IMR-90 (cell line): ENCODE results near the gene FGFRL1. TPM values are rescaled to one million over a fixed set of nuclear protein-coding genes. Genes with fewer than 3 reads are reported as not detected.

Experiments used
- ATAC-seq: fragments of 200-7000 bp; cut with Tn5 transposase; 2 replicates; pipeline ENCODE4 v1.9.1; 2020; ENCODE audit warnings: low read depth, mild to moderate bottlenecking, moderate library complexity
- BruUV-seq: library from RNA; stranded (reverse); fragments of 400-500 nt; replicated peaks from 2 replicates; lab custom pipeline; 2021; lab: Mats Ljungman, UMichigan
- CTCF ChIA-PET: fragments of 300-600 bp; formaldehyde crosslinking; extraction: SDS; loops from one replicate; lab custom pipeline; 2021; ENCODE audit warnings: antibody characterized with exemption; lab: Yijun Ruan, JAX
- POLR2A ChIA-PET: fragments of 300-600 bp; sonication (Branson Sonifier 250); formaldehyde crosslinking; loops from one replicate; lab custom pipeline; 2022; ENCODE audit warnings: antibody characterized with exemption; ENCODE audit not compliant: unreplicated experiment; lab: Charles Lee
- DNase-seq: peaks from one replicate; pipeline ENCODE4 v3.0.0; 2013
- H2AFZ ChIP-seq: replicated peaks from 2 replicates; pipeline ENCODE3; 2013; ENCODE audit warnings: low read length, mild to moderate bottlenecking; ENCODE audit not compliant: poor library complexity
- H2AK5ac ChIP-seq: 2 replicates; pipeline ENCODE4 v1.6.1; 2013; ENCODE audit warnings: low read depth, low read length, inconsistent platforms
- H2AK9ac ChIP-seq: replicated peaks from 2 replicates; pipeline ENCODE3; 2013; ENCODE audit warnings: mild to moderate bottlenecking, low read depth, low read length, moderate library complexity; ENCODE audit not compliant: poor library complexity
- H2BK120ac ChIP-seq: 2 replicates; pipeline ENCODE4 v1.6.1; 2013; ENCODE audit warnings: low read depth, low read length, inconsistent platforms
- H2BK15ac ChIP-seq: 3 replicates; pipeline ENCODE4 v1.6.1; 2013; ENCODE audit warnings: low read depth, low read length, inconsistent platforms
- H2BK20ac ChIP-seq: 2 replicates; pipeline ENCODE4 v1.6.1; 2013; ENCODE audit warnings: low read depth, mild to moderate bottlenecking, inconsistent platforms, low read length, moderate library complexity
- H2BK5ac ChIP-seq: 2 replicates; pipeline ENCODE4 v1.6.1; 2013; ENCODE audit warnings: mild to moderate bottlenecking, low read depth, low read length, inconsistent platforms; ENCODE audit not compliant: poor library complexity, severe bottlenecking
- H3K14ac ChIP-seq: replicated peaks from 2 replicates; pipeline ENCODE4 v1.6.1; 2013; ENCODE audit warnings: low read depth, low read length, inconsistent platforms
- H3K18ac ChIP-seq: 2 replicates; pipeline ENCODE4 v1.6.1; 2013; ENCODE audit warnings: low read depth, low read length, control low read depth
- H3K23ac ChIP-seq: 2 replicates; pipeline ENCODE4 v1.6.1; 2013; ENCODE audit warnings: low read depth, low read length, inconsistent platforms
- H3K27ac ChIP-seq: 2 replicates; pipeline ENCODE4 v1.5.1; 2013; ENCODE audit warnings: mild to moderate bottlenecking, control low read depth, low read length; ENCODE audit not compliant: insufficient read depth
- H3K27me3 ChIP-seq: 2 replicates; pipeline ENCODE4 v1.6.1; 2013; ENCODE audit warnings: low read length; ENCODE audit not compliant: control insufficient read depth, insufficient read depth
- H3K36me3 ChIP-seq: 2 replicates; pipeline ENCODE4 v1.6.1; 2013; ENCODE audit warnings: low read length, mixed read lengths; ENCODE audit not compliant: control insufficient read depth, insufficient read depth
- H3K4ac ChIP-seq: 2 replicates; pipeline ENCODE4 v1.6.1; 2013; ENCODE audit warnings: low read depth, low read length, inconsistent platforms
- H3K4me1 ChIP-seq: 2 replicates; pipeline ENCODE4 v1.6.1; 2013; ENCODE audit warnings: low read length, mixed read lengths; ENCODE audit not compliant: control insufficient read depth, insufficient read depth
- H3K4me2 ChIP-seq: 2 replicates; pipeline ENCODE4 v1.6.1; 2013; ENCODE audit warnings: low read depth, mild to moderate bottlenecking, control low read depth, low read length, moderate library complexity
- H3K4me3 ChIP-seq: 2 replicates; pipeline ENCODE4 v1.5.1; 2013; ENCODE audit warnings: low read depth, mild to moderate bottlenecking, control low read depth, low read length, moderate library complexity; ENCODE audit not compliant: insufficient read depth
- H3K56ac ChIP-seq: 2 replicates; pipeline ENCODE4 v1.6.1; 2013; ENCODE audit warnings: low read length, inconsistent platforms; ENCODE audit not compliant: insufficient read depth; ENCODE audit errors: extremely low read depth
- H3K79me1 ChIP-seq, 2 experiments: 2 replicates each; pipeline ENCODE4 v1.6.1; 2013; ENCODE audit warnings: low read length in 2 of 2, inconsistent platforms in 1 of 2, low read depth in 1 of 2
- H3K9ac ChIP-seq: 2 replicates; pipeline ENCODE4 v1.6.1; 2013; ENCODE audit warnings: low read depth, low read length, control low read depth
- H3K9me1 ChIP-seq: 2 replicates; pipeline ENCODE4 v1.6.1; 2013; ENCODE audit warnings: low read length, inconsistent platforms; ENCODE audit not compliant: insufficient read depth
- H3K9me3 ChIP-seq: 2 replicates; pipeline ENCODE4 v1.6.1; 2013; ENCODE audit warnings: low read length; ENCODE audit not compliant: control insufficient read depth, insufficient read depth
- H4K20me1 ChIP-seq: 2 replicates; pipeline ENCODE4 v1.6.1; 2013; ENCODE audit warnings: low read length, inconsistent platforms; ENCODE audit not compliant: insufficient read depth
- H4K5ac ChIP-seq: 2 replicates; pipeline ENCODE4 v1.6.1; 2013; ENCODE audit warnings: mild to moderate bottlenecking, low read depth, low read length, control low read depth
- H4K8ac ChIP-seq, 2 experiments: 2 replicates each; pipeline ENCODE4 v1.6.1; 2013; ENCODE audit warnings: low read depth in 2 of 2, low read length in 2 of 2, control low read depth in 1 of 2, inconsistent platforms in 1 of 2
- H4K91ac ChIP-seq: 2 replicates; pipeline ENCODE4 v1.6.1; 2013; ENCODE audit warnings: low read depth, low read length, inconsistent platforms; ENCODE audit not compliant: insufficient read depth
- BHLHE40 ChIP-seq: fragments of 150-350 bp; IDR thresholded peaks from 2 replicates; pipeline ENCODE4 v1.6.1; 2016; ENCODE audit warnings: mild to moderate bottlenecking, low read depth, low read length
- CEBPB ChIP-seq: IDR thresholded peaks from 2 replicates; pipeline ENCODE4 v1.6.1; 2012; ENCODE audit warnings: low read depth, low read length, improper control_type of control experiment
- CHD1 ChIP-seq: IDR thresholded peaks from 2 replicates; pipeline ENCODE4 v1.6.1; 2012; ENCODE audit warnings: low read depth, low read length, improper control_type of control experiment
- CTCF ChIP-seq: conservative IDR thresholded peaks from 2 replicates; pipeline ENCODE4 v1.5.1; 2012; ENCODE audit warnings: mild to moderate bottlenecking, low read depth, low read length, improper control_type of control experiment
- ELK1 ChIP-seq: fragments of 150-350 bp; IDR thresholded peaks from 2 replicates; pipeline ENCODE4 v1.6.1; 2016; ENCODE audit warnings: low read depth, mild to moderate bottlenecking, low read length, moderate library complexity, borderline replicate concordance
- FOS ChIP-seq: fragments of 150-350 bp; IDR thresholded peaks from 2 replicates; pipeline ENCODE4 v1.6.1; 2016; ENCODE audit warnings: low read depth, low read length
- MAFK ChIP-seq: IDR thresholded peaks from 2 replicates; pipeline ENCODE4 v1.6.1; 2012; ENCODE audit warnings: low read depth, low read length, improper control_type of control experiment
- MAZ ChIP-seq: IDR thresholded peaks from 2 replicates; pipeline ENCODE4 v1.6.1; 2012; ENCODE audit warnings: low read depth, mild to moderate bottlenecking, low read length, improper control_type of control experiment, moderate library complexity, borderline replicate concordance
- MXI1 ChIP-seq: IDR thresholded peaks from 2 replicates; pipeline ENCODE4 v1.6.1; 2012; ENCODE audit warnings: low read depth, mild to moderate bottlenecking, low read length, moderate library complexity, borderline replicate concordance
- NFE2L2 ChIP-seq: fragments of 150-350 bp; IDR thresholded peaks from 2 replicates; pipeline ENCODE4 v1.6.1; 2016; ENCODE audit warnings: low read depth, mild to moderate bottlenecking, low read length
- POLR2A ChIP-seq: IDR thresholded peaks from 2 replicates; pipeline ENCODE4 v1.6.1; 2012; ENCODE audit warnings: mild to moderate bottlenecking, low read depth, low read length
- RAD21 ChIP-seq: IDR thresholded peaks from 2 replicates; pipeline ENCODE4 v1.6.1; 2012; ENCODE audit warnings: low read length, improper control_type of control experiment
- RCOR1 ChIP-seq: IDR thresholded peaks from 2 replicates; pipeline ENCODE4 v1.6.1; 2012; ENCODE audit warnings: mild to moderate bottlenecking, low read length, improper control_type of control experiment; ENCODE audit not compliant: insufficient replicate concordance
- RFX5 ChIP-seq: IDR thresholded peaks from 2 replicates; pipeline ENCODE4 v1.8.0; 2012; ENCODE audit warnings: low read depth, mild to moderate bottlenecking, low read length, moderate library complexity
- SMC3 ChIP-seq: fragments of 150-350 bp; IDR thresholded peaks from 2 replicates; pipeline ENCODE4 v1.6.1; 2016; ENCODE audit warnings: low read depth, mild to moderate bottlenecking, antibody characterized with exemption, low read length, moderate library complexity
- USF2 ChIP-seq: fragments of 150-350 bp; IDR thresholded peaks from 2 replicates; pipeline ENCODE4 v1.6.1; 2017; ENCODE audit warnings: mild to moderate bottlenecking, antibody characterized with exemption, low read length, low read depth
- WGBS, 2 experiments: methylation state at CpG; one replicate each; pipeline versions ENCODE4 v1.1.5 to v1.1.7; 2013; ENCODE audit warnings: missing lambda C conversion rate in 2 of 2; ENCODE audit not compliant: insufficient read length in 1 of 2; ENCODE audit errors: extremely low coverage in 2 of 2; 5-methylcytosine and 5-hydroxymethylcytosine counted together
- dilution Hi-C: fragments of 300-500 bp; cut with HindIII; formaldehyde crosslinking; loops from one replicate; pipeline ENCODE4 v1.14.3; 2018; ENCODE audit warnings: low sequenced_read_pairs; ENCODE audit not compliant: unreplicated experiment
- in situ Hi-C: fragments of 300-500 bp; cut with MboI; formaldehyde crosslinking; loops from 3 replicates; pipeline ENCODE4 v1.14.3; 2019; ENCODE audit warnings: low sequenced_read_pairs, inconsistent platforms, mixed read lengths
- intact Hi-C: fragments of 100-400 bp; cut with micrococcal nuclease; formaldehyde crosslinking; loops from 2 replicates; pipeline ENCODE4 v1.10.0; 2022
- polyA plus RNA-seq, 3 experiments: library from polyadenylated mRNA; depleted of rRNA; stranded (reverse); fragments of >200 nt; gene quantifications; 2 replicates each; pipeline ENCODE4 v1.2.3, GENCODE V29; 2012; ENCODE audit warnings: low replicate concordance in 1 of 3
- total RNA-seq: library from RNA; depleted of rRNA; stranded (reverse); fragments of >200 nt; gene quantifications from 2 replicates; pipeline ENCODE4 v1.2.3, GENCODE V29; 2012

Gene FGFRL1
- total and polyA plus RNA-seq, 2 of the 4 experiments (the other 2 are of a cell fraction) = 49.3 to 78.8 TPM

- Histone ChIP-seq H2BK120ac (no peak overlapping the region), H3K9ac (no peak overlapping the region), H3K9me3 (no peaks in the 10 kb centered on the region), H3K79me1 (peaks cover 0 to 4% of the 10 kb centered on the region in 2 experiments; a peak in 1 of 4 replicates), H3K4me1 (peaks cover 2% of the 10 kb centered on the region; the same call in 1 of the 2 replicates), H2BK5ac (no peak overlapping the region), H3K56ac (no peak overlapping the region), H3K23ac (no peak overlapping the region), H2AFZ (no peak overlapping the region), H4K5ac (no peak overlapping the region), H3K27ac (no peak overlapping the region), H4K91ac (no peak overlapping the region), H2BK20ac (no peak overlapping the region), H3K9me1 (peaks cover 11% of the 10 kb centered on the region), H2AK9ac (no peak overlapping the region), H3K4me3 (no peak overlapping the region), H3K18ac (no peak overlapping the region), H3K4ac (no peak overlapping the region), H3K36me3 (peaks cover 23% of the 10 kb centered on the region), H3K27me3 (no peaks in the 10 kb centered on the region), H3K4me2 (no peak overlapping the region), H2BK15ac (no peak overlapping the region), H3K14ac (no peak overlapping the region), H4K8ac (no peak overlapping the region), H4K20me1 (peaks cover 13% of the 10 kb centered on the region), H2AK5ac (no peak overlapping the region)
- intact Hi-C loops = no loop called here
- ChIA-PET POLR2A (no interaction called here), CTCF (no interaction called here)
- ATAC-seq (no peak), DNase-seq (no peak)
- in situ Hi-C loops = no loop called here
- dilution Hi-C loops = no loop called here
- no TSS peak for BruUV-seq
- TF ChIP-seq CHD1 (no peak), MAFK (no peak), USF2 (no peak), BHLHE40 (no peak), ELK1 (no peak), RFX5 (no peak), SMC3 (no peak), NFE2L2 (no peak), RCOR1 (no peak), MAZ (no peak), POLR2A (no peak), CTCF (no peak), CEBPB (no peak), MXI1 (no peak), RAD21 (no peak), FOS (no peak)
- WGBS, 2 experiments = 93% methylated on average over 37 of the region's 46 CpGs; no CpG with 5 or more reads in 1 of the 2 experiments
Measured at GRCh38 chr4:1022051-1022738, 10.8 kb downstream of the FGFRL1 start.
